ENCODE measurements around the gene CCL27.
"Not testable (repeated sequence)": the region's sequence is repeated elsewhere in the genome, so short reads cannot be mapped to it uniquely, and the experiment has no call there.

The CCL27 gene

GRCh38 chr9:34648673-34649072 is 13.8 kb downstream of the CCL27 start:
- no peak for DNase-seq

- no peak for DNase-seq
Observed at GRCh38 chr9:34647651-34648050, 14.8 kb downstream of the CCL27 start.

- no peak for DNase-seq
Observed at GRCh38 chr9:34647084-34647403, 15.4 kb downstream of the CCL27 start.

DNA sequence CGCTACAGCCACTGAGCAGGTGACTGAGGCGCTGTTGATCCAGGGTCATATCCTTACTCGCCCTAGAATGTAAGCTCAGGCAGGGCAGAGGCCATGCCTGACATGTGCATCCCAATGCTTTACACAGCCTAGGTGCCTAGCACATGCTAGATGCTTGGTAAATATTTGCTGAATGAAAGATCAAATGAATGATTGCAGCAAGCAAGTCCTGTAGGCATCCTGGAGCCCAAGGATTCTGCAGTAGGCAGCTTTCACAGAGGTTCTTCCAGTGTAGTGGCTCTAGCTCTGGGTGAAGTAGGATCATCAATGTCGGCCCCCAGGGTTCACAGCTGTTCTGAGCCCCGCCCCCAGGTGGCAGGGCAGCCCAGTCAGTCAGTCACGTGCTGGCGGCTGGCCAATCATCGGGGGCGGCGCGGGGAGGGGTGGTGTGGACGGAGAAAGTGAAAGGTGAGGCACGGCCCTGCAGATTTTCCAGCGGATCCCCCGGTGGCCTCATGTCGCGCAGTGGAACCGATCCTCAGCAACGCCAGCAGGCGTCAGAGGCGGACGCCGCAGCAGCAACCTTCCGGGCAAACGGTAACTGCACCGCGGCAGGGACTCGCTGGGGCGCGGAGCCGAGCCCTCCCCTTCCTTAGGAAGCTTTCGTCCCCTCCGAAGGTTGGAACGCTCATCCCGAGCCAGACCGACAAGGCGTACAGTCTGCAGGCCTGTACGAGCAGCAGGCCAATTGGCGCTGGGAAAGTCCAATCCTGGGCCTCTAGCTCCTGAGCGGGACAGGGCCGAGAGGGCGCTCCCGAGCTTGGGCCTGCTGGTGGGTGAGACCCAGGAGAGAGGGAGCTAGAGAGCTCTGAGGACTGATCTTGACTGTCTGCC is 16.0 kb downstream of the CCL27 start, which contains the start of gene GALT:
GALT (plus strand) TSS at position 465 of the 873 bp plus-strand sequence; CDS start at position 495, 30 bp downstream.
- peak; percentile 90 for DNase-seq

- DNase-seq: no peak
Observed at GRCh38 chr9:34644766-34645314, 17.6 kb downstream of the CCL27 start.

- DNase-seq: no peak
Observed at GRCh38 chr9:34642679-34643078, 19.8 kb downstream of the CCL27 start.

DNA sequence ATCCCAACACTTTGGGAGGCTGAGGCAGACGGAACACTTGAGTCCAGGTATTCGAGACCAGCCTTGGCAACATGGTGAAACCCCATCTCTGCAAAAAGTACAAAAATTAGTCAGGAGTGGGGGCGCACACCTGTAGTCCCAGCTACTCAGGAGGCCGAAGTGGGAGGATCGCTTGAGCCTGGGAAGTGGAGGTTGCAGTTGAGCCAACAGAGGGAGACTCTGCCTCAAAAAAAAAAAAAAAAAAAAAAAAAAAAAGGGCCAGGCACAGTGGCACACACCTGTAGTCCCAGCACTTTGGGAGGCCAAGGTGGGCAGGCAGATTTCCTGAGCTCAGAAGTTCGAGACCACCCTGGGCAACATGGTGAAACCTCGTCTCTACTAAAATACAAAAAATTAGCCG is 23.1 kb downstream of the CCL27 start:
- not testable (repeated sequence) for DNase-seq

DNA sequence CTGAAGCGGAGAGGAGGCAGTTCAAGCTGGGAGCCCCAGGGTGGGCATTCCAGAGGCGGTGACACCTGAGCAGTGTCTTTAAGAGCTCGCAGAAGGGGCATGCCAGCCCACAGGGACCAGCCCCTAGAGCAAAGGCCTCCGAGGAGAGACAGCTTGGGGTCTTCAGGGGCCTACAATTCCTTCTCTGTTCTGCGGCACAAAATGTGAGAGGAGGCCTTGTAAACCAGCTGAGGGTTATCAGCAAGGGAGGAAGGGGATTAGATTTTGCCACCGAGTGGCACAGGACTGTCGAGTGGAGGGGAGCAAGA is 24.4 kb downstream of the CCL27 start:
- DNase-seq: no peak

DNA sequence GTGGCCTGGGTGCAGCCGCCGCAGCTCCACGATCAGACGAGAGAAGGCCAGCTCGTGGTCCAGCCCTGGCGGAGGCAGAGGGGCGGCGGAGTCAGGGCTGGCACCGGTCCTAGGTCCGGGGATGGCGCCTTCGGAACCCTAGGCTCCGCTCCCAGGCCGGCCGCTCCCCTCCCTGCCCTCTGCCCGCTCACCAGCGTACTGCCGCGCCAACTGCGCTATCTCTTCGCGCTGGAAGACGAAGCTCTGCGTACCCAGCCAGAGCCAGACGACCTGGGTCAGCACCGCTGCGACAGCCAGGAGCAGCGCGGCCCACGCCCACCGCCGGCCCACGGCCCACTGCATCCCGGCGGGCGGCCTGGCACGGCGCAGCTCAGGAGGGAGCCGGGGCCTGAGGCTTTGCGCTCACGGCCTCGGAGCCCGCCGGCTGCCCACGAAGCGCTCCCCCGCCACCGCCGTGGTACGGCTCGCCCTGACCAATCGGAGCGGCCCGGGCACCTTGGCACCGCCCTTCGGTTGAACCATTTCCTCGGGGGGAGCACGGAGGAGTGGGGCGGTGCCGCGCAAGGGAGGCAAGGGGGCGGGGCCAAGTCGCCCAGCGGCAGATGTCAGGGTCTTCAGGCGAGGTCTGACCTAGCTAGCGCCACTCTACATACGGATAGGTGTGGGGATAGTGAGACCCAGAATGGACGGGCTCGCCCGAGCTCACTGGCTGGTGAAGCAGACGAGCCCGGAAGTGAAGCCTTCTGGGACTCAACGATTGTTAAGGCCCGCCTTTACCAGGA is 24.9 kb downstream of the CCL27 start, which contains the start of gene SIGMAR1:
SIGMAR1 (minus strand) TSS at position 432 of the 782 bp plus-strand sequence; CDS start at position 342, 90 bp downstream.
- peak; percentile 92 for DNase-seq

- no peak for DNase-seq
Observed at GRCh38 chr9:34636791-34637355, 25.6 kb downstream of the CCL27 start.

DNA sequence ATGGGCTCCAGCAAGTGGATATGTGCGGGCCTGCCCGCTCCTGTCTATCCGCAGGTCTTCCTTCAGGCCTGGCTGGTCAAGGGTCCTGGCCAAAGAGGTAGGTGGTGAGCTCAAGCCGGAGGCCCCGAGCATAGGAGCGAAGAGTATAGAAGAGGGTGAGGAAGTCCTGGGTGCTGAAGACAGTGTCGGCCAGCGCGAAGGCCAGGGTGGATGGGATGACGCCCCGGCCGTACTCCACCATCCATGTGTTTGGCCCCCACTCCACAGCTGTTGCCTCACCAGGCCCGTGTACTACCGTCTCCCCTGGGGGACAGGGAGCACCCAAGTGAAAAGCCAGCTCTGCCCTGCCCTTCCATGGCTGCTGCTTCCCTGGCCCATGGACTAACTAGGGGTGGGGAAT is 26.9 kb downstream of the CCL27 start:
- no peak for DNase-seq

GRCh38 chr9:34634551-34635248 is 27.8 kb downstream of the CCL27 start:
- DNase-seq: no peak

DNA sequence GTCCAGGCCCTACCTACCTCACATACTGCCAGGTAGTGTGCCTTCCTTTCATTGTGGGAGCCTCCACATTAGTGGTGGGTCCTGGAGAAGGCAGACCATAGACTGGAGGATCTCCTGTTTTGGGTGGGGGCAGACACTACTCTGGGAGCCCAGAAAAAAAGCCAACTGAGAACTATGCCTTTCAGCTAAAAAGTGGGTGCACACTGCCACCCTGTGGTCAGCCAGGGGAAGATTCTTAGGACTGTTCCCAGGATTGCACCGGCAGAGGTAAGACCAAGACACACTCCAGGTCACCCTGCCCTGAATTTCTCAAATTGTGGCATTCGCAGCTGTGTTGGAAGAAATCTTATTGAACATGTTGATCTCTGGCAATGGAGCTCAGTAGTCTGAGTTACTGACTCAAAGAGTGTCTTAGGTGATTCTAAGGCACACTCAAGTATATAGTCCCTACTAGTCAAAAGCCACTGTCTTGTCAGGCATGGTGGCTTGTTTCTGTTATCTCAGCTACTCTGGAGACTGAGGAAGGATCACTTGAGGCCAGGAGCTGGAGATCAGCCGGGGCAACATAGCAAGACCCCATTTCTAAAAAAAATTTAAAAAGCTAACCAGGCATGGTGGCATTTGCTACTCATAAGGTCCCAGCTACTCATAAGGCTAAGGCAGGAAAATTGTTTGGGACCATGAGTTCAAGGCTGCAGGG is 28.5 kb downstream of the CCL27 start:
- DNase-seq: peak; percentile 35

GRCh38 chr9:34633166-34633565 is 29.3 kb downstream of the CCL27 start:
- DNase-seq: no peak

- DNase-seq: no peak
Observed at GRCh38 chr9:34630402-34631154, 31.9 kb downstream of the CCL27 start.

DNA sequence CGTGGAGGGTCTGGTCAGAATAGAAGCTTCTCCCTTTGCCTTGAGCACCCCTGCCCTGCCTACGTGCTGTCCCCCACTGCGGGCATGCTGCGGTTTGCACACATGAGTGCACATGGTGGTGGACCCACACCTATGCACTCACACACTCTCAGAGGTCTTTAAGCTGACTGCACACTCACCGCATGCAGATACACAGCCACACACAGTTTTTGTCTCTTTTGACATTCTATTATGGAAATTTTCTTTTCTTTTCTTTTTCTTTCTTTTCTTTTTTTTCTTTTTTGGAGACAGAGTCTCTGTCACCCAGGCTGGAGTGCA is 33.0 kb downstream of the CCL27 start:
- DNase-seq: no peak

- DNase-seq: peak; percentile 37
Observed at GRCh38 chr9:34628656-34629490, 33.6 kb downstream of the CCL27 start, which contains the start of gene ARID3C. TSS of gene ARID3C (minus strand) at chr9:34629066. CDS start at chr9:34628014, 1,052 bp downstream.

- DNase-seq: no peak
Observed at GRCh38 chr9:34627716-34628655, 34.5 kb downstream of the CCL27 start.

DNA sequence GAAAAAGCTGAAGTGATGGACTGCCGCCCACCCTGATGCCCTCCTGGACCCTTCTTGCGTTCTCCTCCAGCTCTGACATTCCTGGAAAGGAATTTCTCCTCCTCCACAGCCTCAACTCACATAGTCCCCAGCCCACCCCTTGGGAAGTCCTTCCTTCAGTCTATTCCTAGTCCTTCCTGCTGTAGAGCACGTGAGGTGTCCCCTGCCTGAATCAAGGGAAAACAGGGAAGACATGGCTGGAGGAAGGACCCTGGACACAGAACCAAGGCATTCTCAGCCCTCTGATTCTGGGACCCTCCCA is 37.3 kb downstream of the CCL27 start:
- no peak for DNase-seq

All from COR-L47 (cell line).